GM21447 (cell line): Measurements from ENCODE around the gene AKT2.

Experiments
- ATAC-seq: cut with Tn5 transposase; IDR thresholded peaks from one replicate; pipeline ENCODE4 v1.9.1; 2021; ENCODE audit not compliant: unreplicated experiment

AKT2 gene

DNA sequence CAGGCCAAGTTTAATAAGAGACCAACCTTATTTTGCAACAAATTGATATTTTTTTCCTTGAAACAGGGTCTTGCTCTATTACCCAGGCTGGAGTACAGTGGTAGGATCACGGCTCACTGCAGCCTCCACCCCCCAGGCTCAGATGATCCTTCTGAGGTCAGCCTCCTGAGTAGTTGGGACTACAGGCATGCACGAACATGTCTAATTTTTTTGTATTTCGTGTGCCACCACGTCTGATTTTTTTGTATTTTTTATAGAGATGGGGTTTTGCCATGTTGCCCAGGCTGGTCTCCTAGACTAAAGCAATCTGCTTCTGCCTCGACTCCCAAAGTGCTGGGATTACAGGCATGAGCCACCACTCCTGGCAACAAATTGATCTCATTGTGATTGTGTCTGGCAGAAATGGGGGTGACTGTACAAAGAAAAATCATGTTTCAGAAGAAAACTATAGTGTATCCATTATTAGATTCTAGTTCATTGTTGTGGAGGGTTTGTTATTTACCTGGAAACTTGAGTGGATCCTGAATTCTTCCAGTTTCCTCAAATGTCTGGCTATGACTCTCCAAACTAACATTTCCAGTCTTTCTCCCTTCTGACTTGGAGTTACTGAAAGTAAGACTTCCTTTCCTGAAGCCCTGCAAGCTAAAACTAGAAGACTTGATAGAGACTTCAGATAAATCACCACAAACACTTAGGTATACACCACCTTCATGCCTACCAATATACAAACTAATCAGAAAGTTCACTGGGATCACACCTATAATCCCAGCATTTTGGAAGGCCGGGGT lies 17.3 kb upstream of the AKT2 start:
- no peak for ATAC-seq

DNA sequence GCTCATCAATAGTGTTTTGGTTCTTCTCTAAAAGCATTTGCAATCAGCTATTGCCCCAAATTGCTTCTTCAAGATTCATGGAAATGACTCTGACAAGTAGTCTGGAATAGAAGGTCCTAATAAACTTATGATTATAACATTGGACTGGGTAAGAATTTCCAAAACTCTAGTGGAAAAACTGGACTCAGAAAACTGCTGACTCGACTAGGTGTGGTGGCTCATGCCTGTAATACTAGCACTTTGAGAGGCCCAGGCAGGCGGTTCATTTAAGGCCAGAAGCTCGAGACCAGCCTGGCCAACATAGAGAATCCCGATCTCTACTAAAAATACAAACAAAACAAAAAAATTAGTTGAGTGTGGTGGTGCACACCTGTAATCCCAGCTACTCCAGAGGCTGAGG lies 15.5 kb upstream of the AKT2 start:
- no peak for ATAC-seq

DNA sequence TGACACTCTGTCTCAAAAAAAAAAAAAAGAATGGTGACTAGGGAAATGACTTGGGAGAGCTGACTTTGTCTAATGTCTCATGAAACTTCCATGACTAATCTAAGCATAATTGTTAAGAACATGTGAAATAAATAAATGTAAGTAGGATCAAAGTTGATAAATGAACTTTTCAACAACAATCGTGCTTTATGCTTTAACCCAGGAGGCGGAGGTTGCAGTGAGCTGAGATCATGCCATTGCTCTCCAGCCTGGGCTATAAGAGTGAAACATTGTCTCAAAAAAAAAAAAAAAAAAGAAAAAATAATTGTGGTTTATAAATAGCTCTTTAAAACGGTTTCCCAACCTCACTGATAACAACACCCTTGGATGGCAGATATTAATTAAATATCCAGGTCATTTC lies 12.9 kb upstream of the AKT2 start:
- no peak for ATAC-seq

DNA sequence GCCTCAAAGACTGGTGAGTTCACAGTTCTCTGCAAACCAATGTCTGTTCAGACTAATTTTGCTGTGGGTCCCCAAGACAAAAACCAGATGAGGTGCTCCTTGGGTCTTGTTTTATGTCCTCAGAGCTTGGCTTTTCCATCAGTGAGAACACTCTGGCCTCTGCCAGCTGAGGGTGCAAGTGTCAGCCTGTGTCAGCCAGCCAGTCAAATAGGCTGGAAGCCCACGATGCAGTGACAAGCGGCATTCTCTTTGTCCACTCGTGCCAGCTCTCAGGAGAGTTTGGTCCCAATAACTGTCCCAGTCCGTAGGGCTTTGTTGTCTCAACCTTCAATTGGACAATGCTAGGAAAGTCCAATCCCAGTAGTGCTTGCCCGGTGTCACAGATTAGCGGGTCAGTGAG lies 9.4 kb upstream of the AKT2 start:
- ATAC-seq, result no peak

DNA sequence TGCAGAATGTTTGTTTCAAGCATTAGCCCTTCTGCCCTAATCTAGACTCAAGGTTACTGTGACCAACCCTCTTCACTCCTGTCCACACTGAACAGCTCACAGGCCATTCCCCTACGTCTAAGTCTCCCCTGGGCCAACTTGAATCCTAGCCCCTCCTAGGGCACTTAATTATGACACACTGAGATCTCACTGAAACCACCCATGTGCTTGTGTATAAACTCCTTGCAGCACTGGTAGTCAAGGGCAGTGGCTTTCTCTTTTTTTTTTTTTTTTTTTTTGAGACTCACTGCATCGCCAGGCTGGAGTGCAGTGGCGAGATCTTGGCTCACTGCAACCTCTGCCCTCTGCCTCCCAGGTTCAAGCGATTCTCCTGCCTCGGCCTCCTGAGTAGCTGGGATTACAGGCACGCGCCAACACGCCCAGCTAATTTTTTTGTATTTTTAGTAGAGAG lies 1.9 kb upstream of the AKT2 start:
- no peak for ATAC-seq

DNA sequence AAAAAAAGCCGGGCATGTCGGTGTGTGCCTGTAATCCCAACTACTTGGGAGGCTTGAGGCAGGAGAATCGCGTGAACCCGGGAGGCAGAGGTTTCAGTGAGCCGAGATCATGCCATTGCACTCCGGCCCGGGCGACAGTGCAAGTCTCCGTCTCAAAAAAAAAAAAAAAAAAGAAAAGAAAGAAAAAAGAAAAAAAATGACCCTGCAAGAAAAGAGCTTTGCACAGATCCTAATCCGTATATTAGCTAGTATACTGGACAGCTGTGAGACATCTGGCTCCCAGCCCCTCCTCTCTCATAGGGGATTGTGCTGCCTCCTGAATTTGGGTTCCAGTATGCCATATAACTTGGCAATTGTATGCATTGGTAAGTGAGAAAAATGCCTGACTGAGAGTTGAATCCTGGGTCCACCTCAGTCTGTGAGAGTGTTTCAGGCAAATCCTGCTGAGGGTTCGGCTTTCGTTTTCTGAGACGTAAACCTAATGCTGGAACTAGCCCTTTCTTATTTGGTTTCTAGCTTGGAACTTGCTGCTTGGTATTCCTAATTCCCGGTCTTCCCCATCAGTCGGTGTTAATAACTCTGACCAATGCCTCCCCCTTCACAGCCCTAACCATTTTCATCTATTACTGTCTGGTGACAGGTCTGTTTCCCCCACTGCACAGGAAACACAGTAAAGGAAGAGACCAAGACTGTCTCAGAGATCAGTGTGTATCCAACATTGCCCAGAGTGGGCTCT lies 1.3 kb upstream of the AKT2 start:
- ATAC-seq, result no peak

DNA sequence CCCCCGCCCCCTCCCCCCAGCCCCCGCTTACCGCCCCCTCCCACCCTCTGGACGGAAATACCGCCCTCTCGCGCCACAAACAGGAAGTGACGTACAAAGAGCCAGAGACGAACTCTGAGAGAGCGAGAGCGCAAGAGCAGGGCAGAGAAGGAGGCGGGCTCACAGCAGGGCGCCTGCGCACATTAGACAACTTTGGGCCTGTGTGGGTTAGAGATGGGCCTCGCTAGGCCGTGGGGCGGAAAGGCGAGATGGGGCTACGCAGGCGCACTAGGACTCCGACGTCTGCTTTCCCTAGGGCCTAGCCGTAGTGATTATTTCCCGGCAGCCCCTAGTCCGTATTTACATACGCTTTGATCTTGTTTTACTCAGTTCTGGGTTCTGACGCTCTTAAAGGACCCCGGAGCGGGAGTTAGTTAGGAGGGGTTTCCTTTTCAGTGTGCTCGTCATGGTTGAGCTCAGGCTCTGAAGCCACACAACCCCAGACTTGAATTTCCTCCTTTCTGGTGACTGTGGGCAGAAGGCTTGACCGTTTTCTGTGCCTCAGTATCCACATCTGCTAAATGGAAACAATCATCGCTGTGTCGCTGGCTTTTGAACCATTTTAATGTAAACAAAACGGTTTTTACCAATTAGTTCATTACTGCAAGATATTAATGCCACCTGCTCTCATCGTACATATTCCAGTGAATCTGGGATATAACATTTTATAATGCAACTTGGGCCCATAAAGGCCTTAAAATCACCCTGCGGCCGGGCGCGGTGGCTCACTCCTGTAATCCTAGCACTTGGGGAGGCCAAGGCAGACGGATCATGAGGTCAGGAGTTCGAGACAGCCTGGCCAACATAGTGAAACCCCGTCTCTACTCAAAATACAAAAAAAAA lies 449 bp upstream of the AKT2 start:
- ATAC-seq, result peak; percentile 86

DNA sequence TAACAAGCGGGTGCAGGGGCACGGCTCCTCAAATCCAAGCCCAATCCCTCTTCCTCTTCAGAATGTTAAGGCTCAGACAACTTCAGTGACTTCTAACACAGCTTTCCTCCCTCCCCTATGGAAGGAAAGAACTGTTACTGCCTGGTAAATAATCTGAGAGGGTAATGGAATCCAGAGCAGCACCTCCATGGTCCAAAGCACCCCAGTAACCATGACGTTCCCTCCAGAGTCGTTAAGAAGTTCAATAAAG lies 969 bp downstream of the AKT2 start:
- no peak for ATAC-seq

DNA sequence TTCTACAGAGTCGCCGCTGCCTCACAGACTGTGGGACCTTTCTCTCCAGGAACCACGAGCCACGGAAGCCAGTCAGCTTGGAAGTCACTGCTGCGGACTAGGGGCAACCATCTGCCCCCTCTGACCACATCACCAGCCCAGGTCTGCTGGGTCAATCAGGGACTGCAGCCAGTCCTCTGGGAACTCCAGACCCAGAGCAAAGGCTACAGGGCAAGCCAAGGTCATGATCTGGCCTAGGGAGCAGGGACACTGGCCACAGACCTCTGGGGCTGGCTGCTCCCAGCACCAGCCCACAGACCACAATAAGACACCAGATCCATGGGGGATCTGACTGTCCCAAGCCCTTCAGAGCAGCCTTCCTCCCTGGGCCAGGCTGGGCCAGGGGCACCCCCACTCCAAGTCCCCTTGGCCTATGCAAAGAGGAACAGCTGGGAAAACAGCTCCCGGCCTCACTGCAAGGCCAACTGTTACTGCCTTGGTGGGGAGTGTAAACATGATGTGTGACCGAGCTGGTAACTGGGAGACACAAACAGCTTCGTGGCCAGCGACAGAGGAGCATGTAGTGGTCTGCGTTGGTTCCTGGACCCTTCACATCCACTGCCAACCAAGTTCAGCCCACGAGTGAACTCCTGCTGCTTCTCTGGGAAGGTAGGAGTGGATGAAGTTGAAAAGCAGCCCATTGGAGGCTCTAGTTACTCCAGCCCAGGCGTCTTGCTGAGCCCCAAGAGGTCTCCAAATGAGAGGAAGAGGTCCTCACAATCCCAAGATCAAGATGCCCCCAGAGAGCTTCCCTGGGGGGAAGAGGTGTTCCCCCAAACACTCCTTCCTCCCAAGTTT lies 1.5 kb downstream of the AKT2 start:
- ATAC-seq, result no peak

DNA sequence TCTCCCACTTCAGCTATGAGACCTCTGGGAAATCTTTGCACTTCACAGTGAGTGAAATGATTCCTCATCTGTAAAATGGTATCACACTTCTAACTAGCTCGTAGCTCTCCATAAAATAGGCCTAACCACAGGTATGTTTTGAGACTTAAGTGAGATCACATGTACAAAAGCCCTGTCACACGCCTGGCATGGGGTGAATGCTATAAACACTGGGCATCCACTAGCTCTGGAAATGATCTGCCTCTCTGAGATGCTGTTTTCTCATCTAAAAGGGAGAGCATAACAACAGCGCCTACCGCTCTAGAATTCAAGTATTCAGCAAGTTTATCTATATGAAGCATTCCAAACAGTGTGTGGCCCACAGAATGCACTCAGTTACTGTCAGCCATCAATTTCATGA lies 2.2 kb downstream of the AKT2 start:
- ATAC-seq, result no peak

DNA sequence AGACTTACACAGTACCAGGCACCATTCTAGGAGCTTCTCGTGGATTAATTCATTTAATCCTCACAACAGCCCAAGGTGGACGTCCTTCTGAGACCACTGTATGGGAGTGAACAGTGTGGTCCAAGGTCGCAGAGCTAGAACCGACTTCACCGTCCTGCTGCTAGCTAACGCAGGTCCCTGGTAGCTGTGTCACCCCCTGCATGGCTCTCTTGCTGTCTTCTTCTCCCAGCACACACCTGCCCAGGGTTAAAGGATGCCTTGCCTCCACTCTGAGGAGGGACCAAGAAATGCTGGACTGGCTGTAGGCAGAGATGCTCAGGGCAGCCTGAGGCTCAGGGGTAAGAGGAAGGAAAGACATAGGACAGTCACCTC lies 3.0 kb downstream of the AKT2 start:
- ATAC-seq, result no peak

DNA sequence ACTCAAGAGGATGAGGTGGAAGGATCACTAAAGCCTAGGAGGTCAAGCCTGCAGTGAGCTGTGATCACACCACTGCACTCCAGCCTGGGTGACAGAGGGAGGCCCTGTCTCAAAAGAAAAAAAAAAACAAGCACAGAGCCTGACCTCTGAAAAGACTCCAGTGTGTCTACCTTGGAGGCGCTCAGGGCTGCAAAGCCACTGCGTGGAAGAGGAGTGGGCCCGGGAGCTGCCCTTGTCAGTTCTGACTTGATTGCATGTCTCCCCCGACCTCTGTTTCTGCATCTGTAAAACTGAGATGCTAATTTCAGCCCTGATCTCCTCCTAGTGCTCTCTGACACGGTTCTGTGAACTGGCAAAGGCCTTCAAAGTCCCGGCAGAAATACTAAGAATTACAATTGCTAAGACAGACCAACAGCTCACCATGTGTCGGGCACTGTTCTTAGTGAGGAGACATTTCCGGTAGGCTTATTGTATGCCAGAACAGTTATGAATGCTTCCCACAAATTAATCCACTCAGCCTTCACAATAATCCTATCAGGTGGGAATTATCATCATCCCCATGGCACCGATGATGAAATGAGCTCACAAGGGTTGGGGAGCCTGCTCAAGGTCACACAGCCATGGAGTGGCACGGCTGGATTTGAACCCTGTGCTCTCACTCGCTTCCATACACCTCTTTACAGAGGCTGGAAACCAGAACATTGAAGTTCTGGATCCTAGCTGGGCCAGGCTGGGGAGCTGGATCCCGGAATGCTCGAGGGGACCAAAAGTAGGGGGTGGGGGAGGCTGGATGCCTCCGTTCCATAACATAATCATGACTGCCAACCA lies 3.5 kb downstream of the AKT2 start:
- no peak for ATAC-seq

DNA sequence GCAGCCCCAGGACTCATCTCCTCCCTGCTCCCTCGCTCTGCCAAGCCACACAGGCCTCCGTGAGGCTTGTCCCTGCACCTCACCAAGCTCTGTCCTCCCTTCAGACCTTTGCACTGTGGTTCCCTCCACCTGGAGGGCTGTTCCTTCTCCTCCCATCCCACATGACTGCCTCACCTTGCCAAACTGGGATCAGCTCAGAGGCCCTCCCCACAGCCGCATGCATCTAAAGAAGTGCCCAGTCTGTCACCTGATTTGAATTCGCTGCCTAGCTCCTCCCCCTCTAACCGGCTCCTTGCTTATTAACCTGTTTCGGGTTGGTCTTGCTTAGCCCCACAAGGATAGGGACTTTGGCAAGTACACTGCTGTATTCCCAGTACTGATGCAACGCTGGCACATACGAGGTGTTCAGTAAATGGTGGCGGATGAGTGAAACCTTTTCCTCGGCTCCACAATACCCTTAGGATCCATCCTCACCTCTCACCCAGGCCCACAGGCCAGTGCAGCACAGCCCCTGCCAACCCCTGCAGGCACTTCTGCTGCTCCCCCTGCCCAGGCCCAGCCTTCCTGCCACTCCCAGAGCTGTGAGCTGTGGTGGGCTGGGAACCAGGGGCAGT lies 4.4 kb downstream of the AKT2 start:
- no peak for ATAC-seq

DNA sequence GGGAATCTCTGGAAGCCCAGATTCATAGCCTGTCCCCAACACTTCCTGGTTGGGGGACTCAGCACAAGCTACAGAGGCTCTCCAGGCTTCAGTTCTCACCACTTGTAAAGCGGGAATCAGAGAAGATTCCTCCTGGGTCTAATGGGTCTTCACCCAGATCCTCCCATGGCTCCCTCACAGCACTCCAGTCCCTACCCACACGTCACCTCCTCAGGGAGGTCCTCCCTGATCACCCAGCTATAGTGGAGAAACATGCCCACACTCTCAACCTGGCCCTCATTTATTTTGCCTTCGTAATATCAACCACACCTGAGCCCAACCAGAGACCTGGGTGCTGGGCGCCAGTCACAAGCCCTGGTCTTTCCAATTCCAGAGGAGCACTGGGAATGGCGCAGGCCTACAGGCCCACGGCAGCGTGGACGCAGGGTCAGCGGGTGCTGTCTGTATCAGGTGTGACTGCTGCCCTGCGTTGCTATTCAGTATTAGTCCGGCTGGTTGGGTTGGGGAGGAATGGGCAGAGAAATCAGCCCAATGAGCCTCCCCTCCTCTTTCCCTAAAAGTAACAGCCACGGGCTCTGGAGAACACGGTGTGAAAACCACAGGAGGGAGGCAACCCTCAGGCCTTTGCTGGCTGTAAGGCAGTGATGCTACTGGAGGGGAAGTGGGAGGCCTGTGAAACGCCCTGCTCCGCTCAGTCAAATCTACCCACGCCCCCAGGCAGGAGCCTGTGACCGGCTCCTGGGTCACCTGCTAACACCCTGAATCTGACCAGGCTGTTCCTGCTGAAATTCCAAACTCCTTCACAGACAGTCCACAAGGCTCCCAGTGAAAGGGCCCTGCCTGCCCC lies 5.2 kb downstream of the AKT2 start:
- no peak for ATAC-seq

DNA sequence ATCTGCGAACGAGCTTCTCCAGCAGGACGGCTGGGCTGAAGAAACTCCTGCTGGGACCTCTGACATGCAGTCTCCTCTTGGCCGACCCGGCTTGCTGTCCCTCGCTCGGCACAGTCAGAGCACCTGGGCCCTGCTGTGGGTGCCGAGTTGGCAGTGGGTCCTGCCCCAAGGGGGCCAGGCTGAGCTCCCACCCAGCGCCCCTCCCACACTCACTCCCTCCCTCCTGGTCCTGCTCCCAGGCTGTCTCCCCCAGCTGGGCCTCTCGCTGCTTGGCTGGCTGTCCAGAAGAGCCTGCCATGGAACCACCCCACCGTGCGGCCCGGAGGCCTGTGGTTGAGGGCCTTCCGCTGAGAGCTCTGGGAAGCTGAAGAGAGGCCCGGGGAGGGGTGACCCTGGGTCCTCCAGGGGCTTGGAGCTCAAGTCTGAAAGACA lies 6.0 kb downstream of the AKT2 start:
- no peak for ATAC-seq

DNA sequence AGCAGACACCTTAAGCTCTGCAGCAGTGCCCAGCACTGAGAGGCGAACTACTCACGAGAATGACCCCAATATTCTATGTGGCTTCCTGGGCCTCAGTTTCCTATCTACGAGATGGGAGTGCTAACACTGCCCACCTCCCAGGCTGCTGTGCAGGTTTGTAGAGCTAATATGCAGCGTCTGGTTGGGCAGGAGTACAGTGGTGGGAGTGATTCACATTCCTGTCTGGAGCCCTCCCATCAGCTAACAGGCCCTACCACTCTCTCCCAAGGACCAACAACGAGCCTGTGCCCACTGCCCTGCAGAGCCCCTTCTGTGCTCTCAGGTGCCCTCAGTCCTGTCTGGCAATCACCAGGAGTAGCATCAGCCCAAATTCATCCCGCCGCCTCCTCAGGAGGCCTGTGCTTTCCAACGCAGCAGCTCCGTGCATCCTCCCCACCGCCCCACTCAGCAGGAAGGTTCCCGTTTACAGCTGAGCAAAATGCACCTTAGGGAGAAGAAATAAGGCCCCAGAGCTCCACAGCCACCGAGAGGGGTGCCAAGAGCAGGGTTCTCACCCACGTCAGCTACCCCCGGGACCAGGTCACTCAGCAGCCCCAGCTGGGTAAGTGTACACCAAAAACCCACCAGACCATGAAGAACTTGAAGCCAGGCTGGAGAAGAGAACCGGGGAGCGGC lies 6.6 kb downstream of the AKT2 start:
- no peak for ATAC-seq

DNA sequence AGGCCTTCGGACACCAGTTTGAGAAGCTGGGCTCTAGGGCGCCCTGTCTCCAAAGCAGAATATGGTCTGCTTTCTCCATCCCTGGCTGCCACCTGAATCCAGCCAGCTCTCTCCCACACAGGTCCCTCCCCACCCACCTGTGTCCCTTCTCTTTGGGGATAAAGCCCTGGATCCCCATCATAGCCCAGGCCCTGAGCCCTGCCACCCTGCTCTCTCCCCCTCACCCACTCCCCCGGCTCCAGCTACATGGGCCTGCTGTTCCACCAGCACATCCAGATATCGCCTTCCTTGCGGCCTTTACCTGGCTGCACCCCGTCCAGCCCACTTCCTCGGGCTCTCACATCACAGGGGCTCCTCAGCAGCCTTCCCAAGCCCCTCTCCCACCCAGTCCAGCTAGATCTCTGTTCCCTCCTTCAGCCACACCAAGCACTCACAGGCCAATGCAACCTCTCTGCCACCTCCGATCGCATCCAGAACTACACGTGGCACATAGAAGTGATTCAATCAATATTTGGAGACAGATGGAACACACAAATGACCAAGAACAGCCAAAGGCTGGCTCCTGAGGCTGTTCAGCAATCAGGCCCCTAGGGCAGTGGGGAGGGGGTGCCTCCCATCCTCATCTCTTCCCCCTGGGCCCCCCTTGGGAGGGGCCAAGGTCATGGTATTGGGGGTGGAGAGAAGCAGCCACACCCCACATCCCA lies 7.6 kb downstream of the AKT2 start:
- ATAC-seq, result no peak
